Measurements from ENCODE around the gene VPS72. TPM values are rescaled to one million over a fixed set of nuclear protein-coding genes. Genes with fewer than 3 reads are reported as not detected.
A peak's percentile ranks its signal among the peaks of the same experiment; 100 is the strongest.

VPS72 gene
- total RNA-seq: 10 to 100 TPM; 27.3 to 43.3 (median 31.1) TPM

GRCh38 chr1:151189637-151190445 lies at the start of gene VPS72:
VPS72 (minus strand) TSS chr1:151190197; CDS start chr1:151190121, 76 bp downstream.
- DNase-seq (ENCODE audit: low spot score in 2 of 2): peak; percentile 81 to 96
- peak within 1 kb of the TSS; percentile 89 for H3K4me3 ChIP-seq (ENCODE audit: low read depth, poor library complexity, severe bottlenecking)
- intact Hi-C loops (cut with DNase I; ENCODE audit: low total_unique reads): no loop called here
- TF ChIP-seq POLR2A (IDR thresholded peaks at IDR 0.05) (no peak), CTCF (IDR thresholded peaks at IDR 0.05) (peak in 1 of 3 donors; percentile 23)
- WGBS, 2 donors: 0% methylated on average over 42 of the region's 42 CpGs

GRCh38 chr1:151238467-151238739 lies 48.4 kb upstream of the VPS72 start:
- H3K4me3 ChIP-seq (ENCODE audit: low read depth, poor library complexity, severe bottlenecking): no peak overlapping the region
- intact Hi-C loops (cut with DNase I; ENCODE audit: low total_unique reads): no loop called here
- TF ChIP-seq POLR2A (IDR thresholded peaks at IDR 0.05) (no peak), CTCF (IDR thresholded peaks at IDR 0.05) (no peak)
- DNase-seq (ENCODE audit: low spot score in 2 of 2): no peak
- WGBS, 2 donors: 33 to 38% methylated on average over 1 of the region's 1 CpG

- no peak overlapping the region for H3K4me3 ChIP-seq (ENCODE audit: low read depth, poor library complexity, severe bottlenecking)
- 65 to 68% methylated on average over 4 of the region's 4 CpGs for WGBS, 2 donors
- intact Hi-C loops (cut with DNase I; ENCODE audit: low total_unique reads): no loop called here
- no peak for DNase-seq (ENCODE audit: low spot score in 2 of 2)
- TF ChIP-seq POLR2A (IDR thresholded peaks at IDR 0.05): no peak
- TF ChIP-seq CTCF (IDR thresholded peaks at IDR 0.05): no peak
These were observed 47.9 kb upstream of the VPS72 start for GRCh38 chr1:151237678-151238466.

- TF ChIP-seq CTCF (IDR thresholded peaks at IDR 0.05) (no peak), POLR2A (IDR thresholded peaks at IDR 0.05) (no peak)
- intact Hi-C loops (cut with DNase I; ENCODE audit: low total_unique reads): no loop called here
- DNase-seq (ENCODE audit: low spot score in 2 of 2): no peak
- H3K4me3 ChIP-seq (ENCODE audit: low read depth, poor library complexity, severe bottlenecking): no peak overlapping the region
- 79 to 88% methylated on average over 6 of the region's 6 CpGs for WGBS, 2 donors
These were observed 45.2 kb upstream of the VPS72 start for GRCh38 chr1:151235235-151235634.

GRCh38 chr1:151222130-151222529 lies 32.1 kb upstream of the VPS72 start:
- TF ChIP-seq POLR2A (IDR thresholded peaks at IDR 0.05): no peak
- no peak for TF ChIP-seq CTCF (IDR thresholded peaks at IDR 0.05)
- no peak overlapping the region for H3K4me3 ChIP-seq (ENCODE audit: low read depth, poor library complexity, severe bottlenecking)
- no peak for DNase-seq (ENCODE audit: low spot score in 2 of 2)
- intact Hi-C loops (cut with DNase I; ENCODE audit: low total_unique reads): no loop called here
- WGBS, 2 donors: 76% methylated on average over 4 of the region's 4 CpGs
